ENCODE measurements around the gene HOXA6. TPM values are rescaled to one million over a fixed set of nuclear protein-coding genes. Genes with fewer than 3 reads are reported as not detected.

Gene HOXA6
- total RNA-seq, 1 experiment from 2014 or later, result not detected

GRCh38 chr7:27098578-27099451, 48.8 kb downstream of the HOXA6 start:
- no peak overlapping the region for H3K4ac ChIP-seq (ENCODE audit: low read depth, low read length)
- no peak overlapping the region for H3K4me2 ChIP-seq (ENCODE audit: insufficient read depth, insufficient read length, low read length)
- no peak overlapping the region for H3K9ac ChIP-seq (ENCODE audit: extremely low read depth, insufficient read length, low read length)
- no peak overlapping the region for H2BK5ac ChIP-seq (ENCODE audit: insufficient read length, low read length)
- H3K56ac ChIP-seq (ENCODE audit: insufficient read length, low read depth, low read length), result no peak overlapping the region
- peak overlapping the region in 1 of 2 experiments; percentile 31; a peak in 1 of 5 replicates for H3K4me3 Mint-ChIP-seq
- H3K18ac ChIP-seq (ENCODE audit: insufficient read length, low read depth, low read length), result no peak overlapping the region
- peaks cover 96% of the 10 kb centered on the region for H3K27me3 ChIP-seq (ENCODE audit: insufficient read depth, low read length)
- no peaks in the 10 kb centered on the region for H3K36me3 Mint-ChIP-seq (ENCODE audit: insufficient read depth in 1 of 3, low read depth in 3 of 3)
- no peaks in the 10 kb centered on the region for H3K9me3 ChIP-seq (ENCODE audit: control insufficient read depth, low read depth, low read length)
- peaks cover 7% of the 10 kb centered on the region for H3K23me2 ChIP-seq (ENCODE audit: insufficient read length, low read depth, low read length, poor library complexity, severe bottlenecking)
- peaks cover 8 to 25% of the 10 kb centered on the region in 2 experiments for H3K9me3 Mint-ChIP-seq
- DNase-seq, result no peak
- H3K79me2 ChIP-seq (ENCODE audit: insufficient read depth, low read length), result no peaks in the 10 kb centered on the region
- H2AK5ac ChIP-seq (ENCODE audit: insufficient read length, low read length), result no peak overlapping the region
- H3K79me1 ChIP-seq (ENCODE audit: insufficient read depth, low read depth, low read length, poor library complexity, severe bottlenecking), result no peaks in the 10 kb centered on the region
- no peak overlapping the region for H3T11ph ChIP-seq (ENCODE audit: low read length)
- H2BK120ac ChIP-seq (ENCODE audit: low read depth, low read length, poor library complexity, severe bottlenecking), result no peak overlapping the region
- no peak overlapping the region for H2BK20ac ChIP-seq (ENCODE audit: low read depth, low read length, poor library complexity, severe bottlenecking)
- H3K4me1 Mint-ChIP-seq, result peaks cover 38 to 66% of the 10 kb centered on the region in 2 experiments
- peaks cover 100% of the 10 kb centered on the region for H3K27me3 Mint-ChIP-seq (ENCODE audit: low read depth)
- no CpG with 5 or more reads among the region's 38 CpGs for WGBS (ENCODE audit: extremely low coverage, insufficient read length, low lambda C conversion rate)
- H2AFZ ChIP-seq (ENCODE audit: low read length), result no peak overlapping the region
- peaks cover 2% of the 10 kb centered on the region for H4K20me1 ChIP-seq (ENCODE audit: control insufficient read depth, insufficient read depth, insufficient read length)
- no peaks in the 10 kb centered on the region for H3K4me1 ChIP-seq (ENCODE audit: insufficient read depth, low read length)
- no peak overlapping the region for H2BK15ac ChIP-seq (ENCODE audit: low read depth, low read length)
- H3K14ac ChIP-seq (ENCODE audit: insufficient read depth, low read length), result no peak overlapping the region
- TF ChIP-seq CTCF (conservative IDR thresholded peaks at IDR 0.05), result no peak
- no peak overlapping the region for H4K5ac ChIP-seq (ENCODE audit: insufficient read length, low read depth, low read length)
- H3K23ac ChIP-seq (ENCODE audit: insufficient read length, low read depth, low read length), result no peak overlapping the region
- no peak overlapping the region for H4K91ac ChIP-seq (ENCODE audit: insufficient read length, low read depth, low read length)
- no peak overlapping the region for H4K8ac ChIP-seq (replicated peaks; ENCODE audit: insufficient read length, low read depth, low read length)
- H2BK12ac ChIP-seq (ENCODE audit: insufficient read length, low read depth, low read length), result no peak overlapping the region
- no peak overlapping the region for H3K27ac ChIP-seq (ENCODE audit: insufficient read length, low read depth, low read length)
- no peak overlapping the region for H3K27ac Mint-ChIP-seq

Data from H9 (cell line).